SK-N-MC (cell line): ENCODE measurements around the gene ZNF845.

Experiments used
- EZH2 ChIP-seq: fragments of 200-600 bp; sonication (generic); IDR thresholded peaks from one replicate; pipeline ENCODE4 v1.6.1; 2017; ENCODE audit warnings: antibody characterized with exemption
- FOXP2 ChIP-seq: optimal IDR thresholded peaks from 2 replicates; pipeline ENCODE3; 2011; ENCODE audit warnings: mild to moderate bottlenecking, moderate library complexity; ENCODE audit not compliant: insufficient read depth; ENCODE audit errors: extremely low read length, control extremely low read depth
- POLR2AphosphoS5 ChIP-seq: IDR thresholded peaks from 2 replicates; pipeline ENCODE4 v1.6.1; 2012; ENCODE audit warnings: mild to moderate bottlenecking, low read depth, low read length, borderline replicate concordance

GRCh38 chr19:53374288-53374687 lies 40.7 kb downstream of the ZNF845 start:
- no peak for TF ChIP-seq EZH2
- TF ChIP-seq POLR2AphosphoS5, result no peak
- TF ChIP-seq FOXP2, result no peak
